Adrenal gland (tissue), 12 donors: ENCODE data around the gene COL26A1. TPM values are rescaled to one million over a fixed set of nuclear protein-coding genes. Genes with fewer than 3 reads are reported as not detected.
"Not testable (repeated sequence)": the region's sequence is repeated elsewhere in the genome, so short reads cannot be mapped to it uniquely, and the experiment has no call there.

Source experiments
- DNase-seq, 7 donors: peaks; one replicate each; pipeline ENCODE4 v3.0.0-alpha.2; 2019 to 2020
- H3K27ac ChIP-seq, 5 donors: fragments of 200-600 bp; sonication (generic) in 4 of 5; 1 replicate in 3 of 5; 2 replicates in 2 of 5; pipeline versions ENCODE4 v1.5.1 to v1.8.0; 2016 to 2020; ENCODE audit warnings: mild to moderate bottlenecking in 1 of 5
- H3K27me3 ChIP-seq: fragments of 200-600 bp; 2 replicates; pipeline ENCODE4 v1.8.0; 2021
- H3K36me3 ChIP-seq, 2 donors: fragments of 200-600 bp; replicated peaks in 1 of 2; 1 replicate in 1 of 2; 2 replicates in 1 of 2; pipeline versions ENCODE4 v1.5.1 to v1.8.0; 2018 to 2022
- H3K4me1 ChIP-seq, 2 donors: fragments of 200-600 bp; replicated peaks in 1 of 2; 1 replicate in 1 of 2; 2 replicates in 1 of 2; pipeline versions ENCODE4 v1.5.1 to v1.8.0; 2018 to 2021
- H3K4me3 ChIP-seq, 4 donors: fragments of 200-600 bp; sonication (generic) in 3 of 4; one replicate each; pipeline ENCODE4 v1.5.1; 2016 to 2018
- H3K9me3 ChIP-seq, 3 donors: fragments of 200-600 bp; sonication (generic) in 1 of 3; replicated peaks in 1 of 3; 1 replicate in 2 of 3; 2 replicates in 1 of 3; pipeline versions ENCODE4 v1.5.1 to v1.8.0; 2016 to 2021
- POLR2A ChIP-seq, 2 donors: fragments of 450-650 bp; IDR thresholded peaks; one replicate each; pipeline ENCODE4 v1.6.1; 2017; ENCODE audit warnings: antibody characterized with exemption in 2 of 2, mild to moderate bottlenecking in 2 of 2, moderate library complexity in 1 of 2
- WGBS, 4 donors: extraction: QIAGEN DNeasy Blood & Tissue Kit in 2 of 4; methylation state at CpG; one replicate each; pipeline versions ENCODE4 v1.1.5 to v1.1.7; 2013 to 2017; 5-methylcytosine and 5-hydroxymethylcytosine counted together
- intact Hi-C, 2 donors: fragments of 100-400 bp; cut with DNase I; formaldehyde crosslinking; loops; one replicate each; pipeline versions ENCODE4 v1.14.1 to v1.15.0; 2022 to 2023
- polyA plus RNA-seq, 3 donors: library from polyadenylated mRNA; stranded (reverse); fragments of 200-250 nt in 2 of 3; fragments of 350-450 nt in 1 of 3; fragmentation: Illumina TruSeq in 1 of 3; extraction: RNeasy Lipid Tissue Mini Kit (QIAGEN cat#74804) in 1 of 3; gene quantifications; one replicate each; pipeline ENCODE4 v1.2.3, GENCODE V29; 2013 to 2014
- total RNA-seq, 9 donors: library from RNA; depleted of rRNA in 4 of 9; stranded (reverse); fragments of >200 nt in 4 of 9; fragments of 120-200 nt in 1 of 9; fragmentation: NEBNext Ultra II Directional in 1 of 9; extraction: Animal tissue kit (Norgen Biotek cat#: 25700) in 1 of 9; gene quantifications; one replicate each; pipeline versions ENCODE4 v1.1.0 to v1.2.4, GENCODE V29; 2013 to 2023
- TF ChIP-seq, protein P1 (sequence below), 6 experiments: fragments of 450-650 bp in 4 of 6; fragments of 200-600 bp in 2 of 6; sonication (generic) in 1 of 6; IDR thresholded peaks; 1 replicate in 5 of 6; 2 replicates in 1 of 6; pipeline versions ENCODE4 v1.5.1 to v1.8.0; 2016 to 2021; ENCODE audit warnings: antibody characterized with exemption in 6 of 6, mild to moderate bottlenecking in 2 of 6, moderate library complexity in 1 of 6
- donor health status: healthy with polysubstance abuse.
- donor health status: Bipolar disorder and iron deficiency.
- donor health status: DM: yes; HTN: yes; CAD: no.
- donor health status: DM: no; HTN: no; CAD: no.
- donor health status: DM: no; HTN: no; CAD: no.
- donor health status: DM: yes; HTN: yes; CAD: no.

Gene COL26A1
- total and polyA plus RNA-seq, 12 donors: 0.64 to 18.8 (median 4.6) TPM

DNA sequence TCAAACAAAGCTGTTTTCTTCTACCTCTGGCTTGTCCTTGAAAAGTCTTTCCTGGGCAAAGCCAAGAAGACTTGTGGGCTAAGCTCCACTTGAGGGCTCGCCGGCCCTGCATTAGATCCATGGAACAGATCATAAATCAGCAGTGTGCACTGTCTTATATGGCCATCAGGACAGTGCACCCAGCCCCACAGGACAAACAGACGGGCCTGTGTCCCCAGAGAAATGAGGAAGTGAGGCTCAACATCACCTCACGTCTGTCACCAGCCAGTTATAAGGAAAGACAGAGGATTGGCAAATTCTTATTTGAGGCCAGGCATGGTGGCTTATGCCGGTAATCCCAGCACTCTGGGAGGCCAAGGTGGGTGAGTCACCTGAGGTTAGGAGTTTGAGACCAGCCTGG lies 28.8 kb upstream of the COL26A1 start:
- no peaks in the 10 kb centered on the region for H3K36me3 ChIP-seq
- intact Hi-C loops: no loop called here
- 43 to 74% (median 62%) methylated on average over 2 to 5 of the region's 5 CpGs for WGBS, 4 donors
- no peaks in the 10 kb centered on the region for H3K4me1 ChIP-seq
- DNase-seq: no peak
- H3K9me3 ChIP-seq: no peaks in the 10 kb centered on the region
- no peak overlapping the region for H3K27ac ChIP-seq
- TF ChIP-seq POLR2A (IDR thresholded peaks at IDR 0.05): no peak
- TF ChIP-seq, protein P1, sequence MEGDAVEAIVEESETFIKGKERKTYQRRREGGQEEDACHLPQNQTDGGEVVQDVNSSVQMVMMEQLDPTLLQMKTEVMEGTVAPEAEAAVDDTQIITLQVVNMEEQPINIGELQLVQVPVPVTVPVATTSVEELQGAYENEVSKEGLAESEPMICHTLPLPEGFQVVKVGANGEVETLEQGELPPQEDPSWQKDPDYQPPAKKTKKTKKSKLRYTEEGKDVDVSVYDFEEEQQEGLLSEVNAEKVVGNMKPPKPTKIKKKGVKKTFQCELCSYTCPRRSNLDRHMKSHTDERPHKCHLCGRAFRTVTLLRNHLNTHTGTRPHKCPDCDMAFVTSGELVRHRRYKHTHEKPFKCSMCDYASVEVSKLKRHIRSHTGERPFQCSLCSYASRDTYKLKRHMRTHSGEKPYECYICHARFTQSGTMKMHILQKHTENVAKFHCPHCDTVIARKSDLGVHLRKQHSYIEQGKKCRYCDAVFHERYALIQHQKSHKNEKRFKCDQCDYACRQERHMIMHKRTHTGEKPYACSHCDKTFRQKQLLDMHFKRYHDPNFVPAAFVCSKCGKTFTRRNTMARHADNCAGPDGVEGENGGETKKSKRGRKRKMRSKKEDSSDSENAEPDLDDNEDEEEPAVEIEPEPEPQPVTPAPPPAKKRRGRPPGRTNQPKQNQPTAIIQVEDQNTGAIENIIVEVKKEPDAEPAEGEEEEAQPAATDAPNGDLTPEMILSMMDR (IDR thresholded peaks at IDR 0.05): no peak
- no peaks in the 10 kb centered on the region for H3K27me3 ChIP-seq
- no peak overlapping the region for H3K4me3 ChIP-seq

DNA sequence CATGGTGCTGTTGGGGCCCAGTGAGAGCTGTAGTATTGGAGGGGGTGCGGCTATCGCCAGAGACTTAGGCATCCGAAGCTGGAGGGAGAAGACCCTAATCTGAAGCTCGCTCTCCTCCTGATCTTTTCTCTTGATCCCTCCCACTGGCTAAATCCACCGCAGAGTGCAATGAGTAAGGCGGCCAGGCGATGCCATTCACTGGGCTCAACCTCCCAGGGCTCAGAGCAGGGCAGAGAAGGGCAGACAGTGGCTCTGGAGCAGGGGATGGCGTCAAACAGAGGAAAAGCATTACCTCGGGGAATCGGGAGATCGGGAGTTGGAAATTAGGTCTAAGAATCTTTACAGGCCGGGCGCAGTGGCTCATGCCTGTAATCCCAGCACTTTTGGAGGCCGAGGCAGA lies 22.3 kb upstream of the COL26A1 start:
- no peak for DNase-seq
- Histone ChIP-seq H3K4me3 (no peak overlapping the region), H3K4me1 (no peaks in the 10 kb centered on the region), H3K36me3 (no peaks in the 10 kb centered on the region), H3K27me3 (no peaks in the 10 kb centered on the region), H3K9me3 (no peaks in the 10 kb centered on the region), H3K27ac (no peak overlapping the region)
- intact Hi-C loops: no loop called here
- TF ChIP-seq, protein P1 (IDR thresholded peaks at IDR 0.05): no peak
- TF ChIP-seq POLR2A (IDR thresholded peaks at IDR 0.05): no peak
- 82 to 91% (median 89%) methylated on average over 13 to 14 of the region's 14 CpGs for WGBS, 4 donors

DNA sequence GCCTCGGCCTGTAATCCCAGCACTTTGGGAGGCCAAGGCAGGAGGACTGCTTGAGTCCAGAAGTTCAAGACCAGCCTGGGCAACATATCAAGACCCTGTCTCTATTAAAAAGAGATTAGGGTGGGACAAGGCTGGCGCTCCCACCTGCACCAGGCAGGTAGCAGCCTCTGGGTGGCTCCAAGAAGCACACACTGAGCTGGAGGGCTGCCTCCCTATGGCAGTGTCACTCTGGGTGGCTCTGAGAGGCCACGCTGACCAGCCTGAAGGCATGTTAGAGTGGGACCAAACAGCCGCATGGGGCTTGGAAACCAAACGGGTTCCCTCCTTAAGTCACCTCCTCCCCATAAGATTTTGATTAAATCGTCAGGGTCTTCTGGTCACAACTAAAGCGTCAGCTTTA lies 19.8 kb upstream of the COL26A1 start:
- Histone ChIP-seq H3K9me3 (no peaks in the 10 kb centered on the region), H3K27ac (no peak overlapping the region), H3K27me3 (no peaks in the 10 kb centered on the region), H3K4me1 (no peaks in the 10 kb centered on the region), H3K36me3 (no peaks in the 10 kb centered on the region), H3K4me3 (no peak overlapping the region)
- TF ChIP-seq, protein P1 (IDR thresholded peaks at IDR 0.05): no peak
- TF ChIP-seq POLR2A (IDR thresholded peaks at IDR 0.05): no peak
- intact Hi-C loops: no loop called here
- DNase-seq: no peak
- WGBS, 4 donors: 85 to 90% (median 87%) methylated on average over 7 of the region's 7 CpGs

DNA sequence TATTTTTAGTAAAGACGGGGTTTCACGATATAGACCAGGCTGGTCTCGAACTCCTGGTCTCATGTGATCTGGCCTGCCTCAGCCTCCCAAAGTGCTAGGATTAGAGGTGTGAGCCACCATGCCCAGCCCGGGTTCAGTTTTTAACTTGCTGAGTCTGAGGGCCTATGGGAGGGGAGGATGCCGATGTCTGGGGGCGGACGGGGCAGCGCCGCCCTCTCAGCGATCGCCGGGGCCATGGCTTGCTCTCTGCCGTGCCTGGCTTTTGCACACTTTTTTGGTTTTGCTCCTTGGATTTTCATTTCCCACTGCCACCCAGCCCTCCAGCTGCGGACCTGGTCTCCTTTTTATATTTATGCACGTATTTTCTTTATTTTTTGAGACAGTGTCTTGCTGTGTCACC lies 15.2 kb upstream of the COL26A1 start:
- WGBS, 4 donors: 87 to 99% (median 94%) methylated on average over 14 to 15 of the region's 15 CpGs
- H3K4me1 ChIP-seq: no peaks in the 10 kb centered on the region
- H3K27ac ChIP-seq: no peak overlapping the region
- DNase-seq: no peak
- no peaks in the 10 kb centered on the region for H3K36me3 ChIP-seq
- H3K9me3 ChIP-seq: no peaks in the 10 kb centered on the region
- TF ChIP-seq POLR2A (IDR thresholded peaks at IDR 0.05): no peak
- TF ChIP-seq, protein P1 (IDR thresholded peaks at IDR 0.05): no peak
- H3K4me3 ChIP-seq: no peak overlapping the region
- no peaks in the 10 kb centered on the region for H3K27me3 ChIP-seq
- intact Hi-C loops: no loop called here

DNA sequence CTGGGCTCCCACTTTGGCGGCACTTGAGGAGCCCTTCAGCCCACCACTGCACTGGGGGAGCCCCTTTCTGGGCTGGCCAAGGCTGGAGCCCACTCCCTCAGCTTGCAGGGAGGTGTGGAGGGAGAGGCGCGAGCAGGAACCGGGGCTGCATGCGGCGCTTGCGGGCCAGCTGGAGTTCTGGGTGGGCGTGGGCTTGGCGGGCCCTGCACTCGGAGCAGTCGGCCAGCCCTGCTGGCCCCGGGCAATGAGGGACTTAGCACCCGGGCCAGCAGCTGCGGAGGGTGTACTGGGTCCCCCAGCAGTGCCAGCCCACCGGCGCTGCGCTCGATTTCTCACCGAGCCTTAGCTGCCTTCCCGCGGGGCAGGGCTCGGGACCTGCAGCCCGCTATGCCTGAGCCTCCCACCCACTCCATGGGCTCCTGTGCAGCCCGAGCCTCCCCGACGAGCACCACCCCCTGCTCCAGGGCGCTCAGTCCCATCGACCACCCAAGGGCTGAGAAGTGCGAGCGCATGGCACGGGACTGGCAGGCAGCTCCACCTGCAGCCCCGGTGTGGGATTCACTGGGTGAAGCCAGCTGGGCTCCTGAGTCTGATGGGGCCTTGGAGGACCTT lies 14.1 kb upstream of the COL26A1 start:
- H3K27ac ChIP-seq, DNase-seq, H3K36me3 ChIP-seq, H3K4me1 ChIP-seq, intact Hi-C loops, H3K27me3 ChIP-seq, H3K4me3 ChIP-seq, H3K9me3 ChIP-seq: not testable (repeated sequence)
- 88 to 91% (median 91%) methylated on average over 15 to 26 of the region's 32 CpGs; no CpG with 5 or more reads in 1 of the 4 donors for WGBS, 4 donors

DNA sequence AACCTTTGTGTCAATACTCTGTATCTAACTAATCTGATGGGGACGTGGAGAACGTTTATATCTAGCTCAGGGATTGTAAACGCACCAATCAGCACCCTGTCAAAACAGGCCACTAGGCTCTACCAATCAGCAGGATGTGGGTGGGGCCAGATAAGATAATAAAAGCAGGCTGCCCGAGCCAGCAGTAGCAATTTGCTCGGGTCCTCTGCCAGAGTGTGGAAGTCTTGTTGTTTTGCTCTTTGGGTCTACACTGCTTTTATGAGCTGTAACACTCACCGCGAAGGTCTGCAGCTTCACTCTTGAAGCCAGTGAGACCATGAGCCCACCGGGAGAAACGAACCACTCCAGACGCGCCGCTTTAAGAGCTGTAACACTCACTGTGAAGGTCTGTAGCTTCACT lies 13.4 kb upstream of the COL26A1 start:
- H3K9me3 ChIP-seq, H3K27me3 ChIP-seq, H3K4me1 ChIP-seq, H3K4me3 ChIP-seq, H3K27ac ChIP-seq, intact Hi-C loops, DNase-seq, H3K36me3 ChIP-seq: not testable (repeated sequence)
- 77 to 87% (median 83%) methylated on average over 7 to 12 of the region's 12 CpGs for WGBS, 4 donors
